ENCODE measurements around the gene CEPT1. TPM values are rescaled to one million over a fixed set of nuclear protein-coding genes. Genes with fewer than 3 reads are reported as not detected.

The CEPT1 gene
- polyA plus RNA-seq, 3 donors, result 20.8 to 44.3 (median 26.9) TPM

GRCh38 chr1:111192074-111192473, 52.1 kb downstream of the CEPT1 start:
- Mint-ChIP-seq H3K36me3 (peaks cover 80 to 83% of the 10 kb centered on the region in 2 donors), H3K9me3 (no peaks in the 10 kb centered on the region), H3K4me1 (peaks cover 63% of the 10 kb centered on the region), H3K27ac (peak overlapping the region; percentile 82 to 97 (median 91)), H3K4me3 (peak overlapping the region in 1 of 2 donors; percentile 20), H3K27me3 (ENCODE audit: low read depth in 3 of 3) (no peaks in the 10 kb centered on the region)
- no peak for TF ChIP-seq CTCF (IDR thresholded peaks at IDR 0.05)
- Histone ChIP-seq H3K9me3 (replicated peaks in 1 of 2; ENCODE audit: control insufficient read depth in 1 of 2, insufficient read depth in 1 of 2, low read length in 2 of 2) (no peaks in the 10 kb centered on the region), H3K4me2 (replicated peaks; ENCODE audit: extremely low read depth, low read length, poor library complexity, severe bottlenecking) (peak overlapping the region; percentile 61), H2AFZ (ENCODE audit: insufficient read depth, low read depth, low read length, poor library complexity, severe bottlenecking) (no peak overlapping the region), H3K4me1 (ENCODE audit: control insufficient read depth in 1 of 2, insufficient read depth in 2 of 2, low read length in 2 of 2) (peaks cover 69 to 82% of the 10 kb centered on the region in 2 donors), H3K9ac (ENCODE audit: insufficient read depth, low read length, poor library complexity, severe bottlenecking) (no peak overlapping the region), H3K27ac (ENCODE audit: low read depth in 1 of 2, low read length in 2 of 2) (peak overlapping the region; percentile 79 to 86), H3K36me3 (replicated peaks in 1 of 2; ENCODE audit: control insufficient read depth in 1 of 2, insufficient read depth in 2 of 2, low read length in 2 of 2) (peaks cover 40 to 78% of the 10 kb centered on the region in 2 donors), H3K4me3 (replicated peaks in 1 of 3; ENCODE audit: low read depth in 2 of 3, low read length in 3 of 3) (peak overlapping the region in 1 of 3 experiments; percentile 52), H4K20me1 (ENCODE audit: insufficient read depth, low read length) (no peaks in the 10 kb centered on the region), H3K27me3 (ENCODE audit: control insufficient read depth in 2 of 2, insufficient read depth in 2 of 2, low read length in 2 of 2) (no peaks in the 10 kb centered on the region), H3K79me2 (ENCODE audit: insufficient read depth, low read length) (no peaks in the 10 kb centered on the region)
- DNase-seq, result no peak
- intact Hi-C loops (cut with micrococcal nuclease), result loop anchor here in 1 of 2 donors (5.0 kb wide), 1 partner anchor 50 kb away; the partner anchor contains the start of genes CEPT1 and DRAM2
- 98% methylated on average over 4 of the region's 5 CpGs for WGBS (ENCODE audit: insufficient coverage)

- H3K36me3 ChIP-seq (replicated peaks in 1 of 2; ENCODE audit: control insufficient read depth in 1 of 2, insufficient read depth in 2 of 2, low read length in 2 of 2), result peaks cover 32 to 78% of the 10 kb centered on the region in 2 donors
- Mint-ChIP-seq H3K27me3 (ENCODE audit: low read depth in 3 of 3) (no peaks in the 10 kb centered on the region), H3K4me3 (peak overlapping the region; percentile 24 to 78), H3K4me1 (peaks cover 71% of the 10 kb centered on the region), H3K36me3 (peaks cover 80 to 83% of the 10 kb centered on the region in 2 donors), H3K27ac (peak overlapping the region; percentile 82 to 97 (median 91)), H3K9me3 (peaks cover 0 to 2% (median 0%) of the 10 kb centered on the region in 7 donors)
- H3K4me2 ChIP-seq (replicated peaks; ENCODE audit: extremely low read depth, low read length, poor library complexity, severe bottlenecking), result peak overlapping the region; percentile 61
- H4K20me1 ChIP-seq (ENCODE audit: insufficient read depth, low read length), result no peaks in the 10 kb centered on the region
- peaks cover 77 to 90% of the 10 kb centered on the region in 2 donors for H3K4me1 ChIP-seq (ENCODE audit: control insufficient read depth in 1 of 2, insufficient read depth in 2 of 2, low read length in 2 of 2)
- peak overlapping the region in 1 of 3 experiments; percentile 52 for H3K4me3 ChIP-seq (replicated peaks in 1 of 3; ENCODE audit: low read depth in 2 of 3, low read length in 3 of 3)
- H3K27ac ChIP-seq (ENCODE audit: low read depth in 1 of 2, low read length in 2 of 2), result peak overlapping the region; percentile 79 to 86
- peak overlapping the region; percentile 14 for H2AFZ ChIP-seq (ENCODE audit: insufficient read depth, low read depth, low read length, poor library complexity, severe bottlenecking)
- H3K27me3 ChIP-seq (ENCODE audit: control insufficient read depth in 2 of 2, insufficient read depth in 2 of 2, low read length in 2 of 2), result no peaks in the 10 kb centered on the region
- H3K79me2 ChIP-seq (ENCODE audit: insufficient read depth, low read length), result no peaks in the 10 kb centered on the region
- no peak for TF ChIP-seq CTCF (IDR thresholded peaks at IDR 0.05)
- peak overlapping the region; percentile 20 for H3K9ac ChIP-seq (ENCODE audit: insufficient read depth, low read length, poor library complexity, severe bottlenecking)
- intact Hi-C loops (cut with micrococcal nuclease), result loop anchor here in 1 of 2 donors (5.0 kb wide), 1 partner anchor 51 kb away; the partner anchor contains the start of genes CEPT1 and DRAM2
- no peaks in the 10 kb centered on the region for H3K9me3 ChIP-seq (replicated peaks in 1 of 2; ENCODE audit: control insufficient read depth in 1 of 2, insufficient read depth in 1 of 2, low read length in 2 of 2)
- peak; percentile 65 to 96 (median 86) for DNase-seq
- WGBS (ENCODE audit: insufficient coverage), result 66% methylated on average over 7 of the region's 10 CpGs
Observed at GRCh38 chr1:111192658-111193519, 52.9 kb downstream of the CEPT1 start.

All from CD14-positive monocyte (primary cell).